Psoas muscle (tissue), 8 donors: Measurements from ENCODE around the gene SRRM3. TPM values are rescaled to one million over a fixed set of nuclear protein-coding genes. Genes with fewer than 3 reads are reported as not detected.
"Not testable (repeated sequence)": the region's sequence is repeated elsewhere in the genome, so short reads cannot be mapped to it uniquely, and the experiment has no call there.

Source experiments
- ATAC-seq, 4 donors: fragments of 200-7000 bp; cut with Tn5 transposase; one replicate each; pipeline ENCODE4 v1.9.1; 2020; ENCODE audit warnings: moderate library complexity in 3 of 4, mild to moderate bottlenecking in 2 of 4
- DNase-seq, 2 donors: peaks; one replicate each; pipeline ENCODE4 v3.0.0-alpha.2; 2020
- H3K27ac ChIP-seq: fragments of 200-600 bp; one replicate; pipeline ENCODE4 v1.8.0; 2022
- H3K27me3 ChIP-seq, 3 donors: fragments of 200-600 bp in 1 of 3; one replicate each; pipeline versions ENCODE4 v1.6.1 to v1.8.0; 2013 to 2022; ENCODE audit warnings: low read length in 2 of 3, mild to moderate bottlenecking in 2 of 3, moderate library complexity in 1 of 3; ENCODE audit not compliant: insufficient read depth in 3 of 3
- H3K36me3 ChIP-seq, 2 donors: fragments of 200-600 bp in 1 of 2; one replicate each; pipeline versions ENCODE4 v1.6.1 to v1.8.0; 2013 to 2022; ENCODE audit warnings: low read depth in 1 of 2, mild to moderate bottlenecking in 1 of 2, moderate library complexity in 1 of 2; ENCODE audit not compliant: insufficient read depth in 1 of 2
- H3K4me1 ChIP-seq: fragments of 200-600 bp; one replicate; pipeline ENCODE4 v1.8.0; 2022
- H3K4me3 ChIP-seq: fragments of 200-600 bp; one replicate; pipeline ENCODE4 v1.8.0; 2022; ENCODE audit warnings: mild to moderate bottlenecking
- H3K9me3 ChIP-seq: fragments of 200-600 bp; one replicate; pipeline ENCODE4 v1.8.0; 2022
- WGBS, 3 donors: extraction: QIAGEN DNeasy Blood & Tissue Kit; methylation state at CpG; one replicate each; pipeline versions ENCODE4 v1.1.6 to v1.1.7; 2013; 5-methylcytosine and 5-hydroxymethylcytosine counted together
- intact Hi-C, 2 donors: fragments of 100-400 bp; cut with DNase I; formaldehyde crosslinking; loops; one replicate each; pipeline versions ENCODE4 v1.11.0 to v1.14.2; 2022
- polyA plus RNA-seq, 3 donors: library from polyadenylated mRNA; stranded (reverse); fragments of 200-250 nt; gene quantifications; one replicate each; pipeline ENCODE4 v1.2.3, GENCODE V29; 2013
- total RNA-seq, 4 donors: library from RNA; stranded (reverse); fragmentation: NEBNext Ultra II Directional in 2 of 4; extraction: Animal tissue kit (Norgen Biotek cat#: 25700) in 2 of 4; gene quantifications; one replicate each; pipeline versions ENCODE4 v1.2.1 to v1.2.4, GENCODE V29; 2021 to 2023
- TF ChIP-seq, protein P1 (sequence below): fragments of 200-600 bp; IDR thresholded peaks from one replicate; pipeline ENCODE4 v1.8.0; 2022; ENCODE audit warnings: antibody characterized with exemption
- donor health status: healthy with polysubstance abuse.
- donor health status: DM: no; HTN: no; CAD: no; lungs with moderate emphysema.
- donor health status: Bipolar disorder and iron deficiency.
- donor health status: healthy.
- donor health status: DM: yes; HTN: yes; CAD: no.
- donor health status: DM: no; HTN: no; CAD: no.
- donor health status: DM: no; HTN: no; CAD: no.
- donor health status: DM: yes; HTN: yes; CAD: no.

SRRM3 gene
- total and polyA plus RNA-seq, 7 donors: 0.48 to 5.4 (median 0.69) TPM

DNA sequence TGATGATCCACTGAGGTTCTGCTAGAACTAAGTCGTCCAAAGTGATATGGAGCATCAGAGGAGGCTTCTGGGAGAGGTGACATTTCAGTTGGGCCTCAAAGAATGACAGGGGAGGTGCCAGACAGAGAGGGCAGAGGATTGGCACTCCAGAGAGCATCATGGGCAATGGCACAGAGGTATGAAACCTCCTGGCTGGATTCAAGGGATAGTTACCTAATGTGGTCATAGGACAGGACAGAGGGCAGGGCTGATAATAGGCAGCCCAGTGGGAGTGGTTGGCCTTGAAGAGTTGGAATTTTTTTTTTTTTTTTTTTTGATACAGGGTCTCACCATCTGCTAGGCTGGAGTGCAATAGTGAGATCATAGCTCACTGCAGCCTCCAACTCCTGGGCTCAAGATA, 7.6 kb downstream of the SRRM3 start:
- DNase-seq (no peak), ATAC-seq (no peak)
- WGBS, 3 donors: 28 to 46% (median 29%) methylated on average over 1 of the region's 1 CpG
- Histone ChIP-seq H3K4me3 (no peak overlapping the region), H3K27me3 (peaks cover 0 to 51% (median 6%) of the 10 kb centered on the region in 3 donors), H3K36me3 (no peaks in the 10 kb centered on the region), H3K27ac (no peak overlapping the region), H3K9me3 (no peaks in the 10 kb centered on the region), H3K4me1 (no peaks in the 10 kb centered on the region)
- intact Hi-C loops: no loop called here
- TF ChIP-seq, protein P1, sequence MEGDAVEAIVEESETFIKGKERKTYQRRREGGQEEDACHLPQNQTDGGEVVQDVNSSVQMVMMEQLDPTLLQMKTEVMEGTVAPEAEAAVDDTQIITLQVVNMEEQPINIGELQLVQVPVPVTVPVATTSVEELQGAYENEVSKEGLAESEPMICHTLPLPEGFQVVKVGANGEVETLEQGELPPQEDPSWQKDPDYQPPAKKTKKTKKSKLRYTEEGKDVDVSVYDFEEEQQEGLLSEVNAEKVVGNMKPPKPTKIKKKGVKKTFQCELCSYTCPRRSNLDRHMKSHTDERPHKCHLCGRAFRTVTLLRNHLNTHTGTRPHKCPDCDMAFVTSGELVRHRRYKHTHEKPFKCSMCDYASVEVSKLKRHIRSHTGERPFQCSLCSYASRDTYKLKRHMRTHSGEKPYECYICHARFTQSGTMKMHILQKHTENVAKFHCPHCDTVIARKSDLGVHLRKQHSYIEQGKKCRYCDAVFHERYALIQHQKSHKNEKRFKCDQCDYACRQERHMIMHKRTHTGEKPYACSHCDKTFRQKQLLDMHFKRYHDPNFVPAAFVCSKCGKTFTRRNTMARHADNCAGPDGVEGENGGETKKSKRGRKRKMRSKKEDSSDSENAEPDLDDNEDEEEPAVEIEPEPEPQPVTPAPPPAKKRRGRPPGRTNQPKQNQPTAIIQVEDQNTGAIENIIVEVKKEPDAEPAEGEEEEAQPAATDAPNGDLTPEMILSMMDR: no peak

DNA sequence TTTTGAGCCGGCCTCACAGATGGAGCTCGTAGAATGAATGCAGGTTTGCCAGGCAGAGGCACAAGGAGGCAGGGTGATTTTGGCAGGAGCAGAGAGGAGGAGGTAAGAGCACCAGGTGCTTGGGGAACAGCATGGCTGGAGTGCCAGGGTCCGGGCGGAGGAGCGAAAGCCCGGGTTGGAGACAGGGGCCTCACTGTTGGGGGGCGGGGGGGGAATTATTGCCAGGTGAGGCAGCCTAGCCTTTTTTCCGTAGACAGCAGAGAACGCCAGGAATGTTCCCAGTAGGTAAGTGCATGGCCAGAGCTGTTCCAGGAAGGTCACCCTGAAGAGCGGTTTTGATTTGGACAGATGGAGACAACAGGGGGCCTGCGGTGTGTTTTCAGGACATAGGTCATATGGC, 9.5 kb downstream of the SRRM3 start:
- Histone ChIP-seq H3K36me3 (no peaks in the 10 kb centered on the region), H3K4me3 (no peak overlapping the region), H3K27ac (no peak overlapping the region), H3K4me1 (no peaks in the 10 kb centered on the region), H3K27me3 (peaks cover 0 to 32% (median 5%) of the 10 kb centered on the region in 3 donors), H3K9me3 (no peaks in the 10 kb centered on the region)
- 66% methylated on average over 11 of the region's 11 CpGs for WGBS, 3 donors
- ATAC-seq (no peak), DNase-seq (no peak)
- TF ChIP-seq, protein P1: no peak
- intact Hi-C loops: no loop called here

DNA sequence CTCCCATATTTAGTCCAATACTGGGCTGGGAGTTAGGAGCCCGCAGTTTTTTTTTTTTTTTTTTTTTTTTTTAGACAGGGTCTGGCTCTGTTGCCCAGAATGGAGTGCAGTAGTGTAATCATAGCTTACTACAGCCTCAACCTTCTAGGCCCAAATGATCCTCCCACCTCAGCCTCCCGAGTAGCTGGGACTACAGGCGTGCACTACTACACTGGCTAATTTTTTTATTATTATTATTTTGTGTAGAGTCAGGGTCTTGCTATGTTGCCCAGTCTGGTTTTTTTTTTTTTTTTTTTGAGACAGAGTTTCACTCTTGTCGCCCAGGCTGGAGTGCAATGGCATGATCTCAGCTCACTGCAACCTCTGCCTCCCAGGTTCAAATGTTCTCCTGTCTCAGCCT, 13.7 kb downstream of the SRRM3 start:
- H3K27me3 ChIP-seq: peaks cover 0 to 36% (median 10%) of the 10 kb centered on the region in 3 donors
- H3K4me1 ChIP-seq, H3K4me3 ChIP-seq, intact Hi-C loops, H3K27ac ChIP-seq, H3K9me3 ChIP-seq, H3K36me3 ChIP-seq, DNase-seq, ATAC-seq: not testable (repeated sequence)
- WGBS, 3 donors: 79 to 84% (median 80%) methylated on average over 3 to 4 of the region's 4 CpGs

DNA sequence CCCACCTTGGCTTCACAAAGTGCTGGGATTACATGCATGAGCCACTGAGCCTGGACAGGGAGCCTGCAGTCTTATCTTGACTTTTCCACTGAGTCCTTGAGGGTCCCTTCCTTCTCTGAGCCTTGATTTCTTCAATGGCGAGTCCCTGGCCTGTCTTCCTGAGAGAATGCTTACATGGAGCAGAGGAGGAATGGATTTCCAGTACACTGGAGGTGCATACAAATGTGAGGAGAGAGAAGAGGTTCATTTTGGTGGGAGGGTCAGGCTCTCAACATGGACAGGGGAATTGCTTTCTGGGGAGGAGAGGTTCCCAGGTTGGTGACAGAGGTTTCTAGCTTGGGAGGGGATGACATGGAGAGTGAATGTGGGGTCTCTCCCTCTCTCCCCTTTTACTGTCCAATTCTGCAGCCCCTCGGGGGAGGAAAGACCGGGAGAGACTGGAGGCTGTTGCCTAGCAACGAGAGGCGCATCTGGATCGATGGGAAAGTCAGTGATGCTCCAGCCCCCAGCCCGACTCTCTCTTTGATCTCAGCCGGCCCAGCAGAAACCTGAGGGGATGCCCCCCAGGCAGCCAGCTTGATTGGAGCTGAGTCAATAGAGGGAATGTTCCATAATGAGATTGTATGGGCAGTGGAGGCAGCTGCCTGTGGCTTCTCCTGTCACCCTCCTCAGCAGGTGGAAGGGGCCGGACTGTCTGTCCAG, 14.8 kb downstream of the SRRM3 start:
- DNase-seq (no peak), ATAC-seq (no peak)
- H3K27ac ChIP-seq: no peak overlapping the region
- no peaks in the 10 kb centered on the region for H3K36me3 ChIP-seq
- peaks cover 0 to 45% (median 10%) of the 10 kb centered on the region in 3 donors for H3K27me3 ChIP-seq
- intact Hi-C loops: no loop called here
- no peaks in the 10 kb centered on the region for H3K9me3 ChIP-seq
- no peak overlapping the region for H3K4me3 ChIP-seq
- TF ChIP-seq, protein P1: no peak
- H3K4me1 ChIP-seq: no peaks in the 10 kb centered on the region
- WGBS, 3 donors: 17 to 28% (median 20%) methylated on average over 9 of the region's 9 CpGs

DNA sequence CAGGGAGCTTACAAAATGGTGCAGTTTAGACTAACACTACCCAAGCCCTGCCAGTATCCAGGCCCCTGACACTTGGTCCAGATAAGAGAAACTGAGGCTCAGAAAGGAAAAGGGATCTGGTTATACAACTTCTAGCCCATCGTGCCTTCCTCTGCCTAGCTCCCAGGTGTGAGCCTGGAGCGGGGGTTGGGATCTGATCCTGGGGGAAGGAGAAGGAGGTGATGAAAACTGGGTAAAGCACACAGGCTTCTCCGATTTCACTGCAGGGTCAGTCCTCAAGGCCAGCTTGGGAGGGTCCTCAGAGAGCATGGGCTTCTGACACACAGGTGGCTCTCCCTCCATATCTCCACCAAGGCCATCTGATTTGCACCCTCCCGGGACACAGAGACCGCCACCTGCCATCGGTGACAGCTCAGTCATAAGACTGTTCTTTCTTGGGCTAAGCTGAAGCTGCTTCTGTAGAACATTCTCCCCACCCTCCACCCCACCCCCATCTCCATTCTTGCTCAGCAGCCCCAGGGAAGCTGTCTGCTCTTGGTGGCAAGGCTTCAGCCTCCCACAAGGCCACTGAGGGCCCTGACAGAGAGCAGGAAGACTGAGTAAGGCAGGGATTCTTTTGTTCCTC, 16.4 kb downstream of the SRRM3 start:
- Histone ChIP-seq H3K27me3 (peaks cover 0 to 47% (median 14%) of the 10 kb centered on the region in 3 donors), H3K4me1 (no peaks in the 10 kb centered on the region), H3K4me3 (no peak overlapping the region), H3K36me3 (no peaks in the 10 kb centered on the region), H3K9me3 (no peaks in the 10 kb centered on the region), H3K27ac (no peak overlapping the region)
- TF ChIP-seq, protein P1: no peak
- DNase-seq (no peak), ATAC-seq (no peak)
- 28 to 41% (median 29%) methylated on average over 6 of the region's 6 CpGs for WGBS, 3 donors
- intact Hi-C loops: no loop called here
